DOHH2 (cell line): Measurements from ENCODE around the gene COX10.

Source experiments
- H3F3A ChIP-seq: fragments of 200-600 bp; sonication (generic), shearing (Covaris generic); 2 replicates; pipeline ENCODE4 v1.6.0; 2016; ENCODE audit warnings: antibody characterized with exemption, mild to moderate bottlenecking; ENCODE audit not compliant: control insufficient read depth, insufficient read depth
- H3K27ac ChIP-seq: fragments of 200-600 bp; sonication (generic); 2 replicates; pipeline ENCODE4 v1.5.1; 2014; ENCODE audit warnings: low read depth, mild to moderate bottlenecking, low read length, moderate library complexity
- H3K27me3 ChIP-seq: fragments of 200-600 bp; sonication (generic); 2 replicates; pipeline ENCODE4 v1.6.1; 2014; ENCODE audit warnings: mild to moderate bottlenecking, low read length, mixed read lengths; ENCODE audit not compliant: control insufficient read depth
- H3K36me3 ChIP-seq: fragments of 200-600 bp; sonication (generic); 2 replicates; pipeline ENCODE4 v1.6.1; 2014; ENCODE audit warnings: mild to moderate bottlenecking, low read length, moderate library complexity, mixed read lengths; ENCODE audit not compliant: control insufficient read depth
- H3K4me1 ChIP-seq: fragments of 200-600 bp; sonication (generic); 2 replicates; pipeline ENCODE4 v1.6.1; 2014; ENCODE audit warnings: mild to moderate bottlenecking, low read length, mixed read lengths; ENCODE audit not compliant: control insufficient read depth
- H3K4me2 ChIP-seq: fragments of 200-600 bp; sonication (generic); 2 replicates; pipeline ENCODE4 v1.6.0; 2014; ENCODE audit warnings: mild to moderate bottlenecking, low read length, moderate library complexity
- H3K4me3 ChIP-seq: fragments of 200-600 bp; sonication (generic); 2 replicates; pipeline ENCODE4 v1.5.1; 2014; ENCODE audit warnings: mild to moderate bottlenecking, low read length, mixed read lengths
- H3K79me2 ChIP-seq: fragments of 200-600 bp; sonication (generic); 2 replicates; pipeline ENCODE4 v1.6.1; 2014; ENCODE audit warnings: mild to moderate bottlenecking, low read length, mixed read lengths; ENCODE audit not compliant: control insufficient read depth
- H3K9me2 ChIP-seq: fragments of 200-600 bp; sonication (generic); replicated peaks from 2 replicates; pipeline ENCODE4 v1.6.1; 2014; ENCODE audit warnings: mild to moderate bottlenecking, low read length, mixed read lengths; ENCODE audit not compliant: control insufficient read depth
- H3K9me3 ChIP-seq: fragments of 200-600 bp; sonication (generic); 2 replicates; pipeline ENCODE4 v1.6.1; 2014; ENCODE audit warnings: antibody characterized with exemption, low read length, mixed read lengths; ENCODE audit not compliant: control insufficient read depth, insufficient read depth
- H4K20me1 ChIP-seq: fragments of 200-600 bp; sonication (generic); 2 replicates; pipeline ENCODE4 v1.6.0; 2014; ENCODE audit warnings: low read depth, mild to moderate bottlenecking, antibody characterized with exemption, low read length, moderate library complexity; ENCODE audit not compliant: control insufficient read depth, insufficient read depth
- CTCF ChIP-seq: fragments of 200-600 bp; sonication (generic); IDR thresholded peaks from one replicate; pipeline ENCODE4 v1.5.1; 2014; ENCODE audit warnings: antibody characterized with exemption, mild to moderate bottlenecking, low read depth, low read length; ENCODE audit not compliant: poor library complexity, severe bottlenecking
- EZH2phosphoT487 ChIP-seq: fragments of 200-600 bp; sonication (generic); IDR thresholded peaks from 2 replicates; pipeline ENCODE4 v1.6.1; 2017; ENCODE audit warnings: borderline replicate concordance, mild to moderate bottlenecking, antibody characterized with exemption, low read length, moderate library complexity, mixed read lengths

Gene COX10

GRCh38 chr17:14202388-14203166 lies 133.3 kb downstream of the COX10 start:
- no peak overlapping the region for H3K4me2 ChIP-seq
- H3K27ac ChIP-seq, result no peak overlapping the region
- no peaks in the 10 kb centered on the region for H3K4me1 ChIP-seq
- no peak overlapping the region for H3K4me3 ChIP-seq
- no peaks in the 10 kb centered on the region for H3K27me3 ChIP-seq
- peaks cover 7% of the 10 kb centered on the region; the same call in 1 of the 2 replicates for H3K36me3 ChIP-seq
- no peaks in the 10 kb centered on the region for H3K9me2 ChIP-seq
- no peak for TF ChIP-seq EZH2phosphoT487
- no peak for TF ChIP-seq CTCF
- H3K9me3 ChIP-seq, result no peaks in the 10 kb centered on the region
- no peaks in the 10 kb centered on the region for H3F3A ChIP-seq
- no peaks in the 10 kb centered on the region for H3K79me2 ChIP-seq
- peaks cover 8% of the 10 kb centered on the region; the same call in 1 of the 2 replicates for H4K20me1 ChIP-seq

DNA sequence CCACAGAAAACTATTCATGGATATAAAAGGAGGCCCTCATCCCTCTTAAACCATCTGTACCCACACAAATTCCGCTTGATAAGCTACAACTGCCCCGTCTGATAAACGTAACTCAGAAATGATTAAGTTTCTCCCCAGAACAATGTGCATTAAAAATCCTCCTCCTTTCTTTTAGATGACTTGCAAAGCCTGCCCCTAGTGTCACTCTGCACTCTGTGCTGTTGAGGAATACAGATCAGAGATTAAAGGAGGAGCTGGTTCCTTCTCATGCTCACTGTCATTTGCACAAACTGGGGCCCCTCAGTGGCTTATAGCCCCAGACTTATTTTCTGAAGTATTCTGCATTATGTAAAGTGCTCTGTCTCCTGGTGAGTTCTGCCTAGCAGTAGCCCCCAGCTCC lies 134.1 kb downstream of the COX10 start:
- Histone ChIP-seq H3K4me2 (no peak overlapping the region), H3K27me3 (no peaks in the 10 kb centered on the region), H3K36me3 (peaks cover 5% of the 10 kb centered on the region; the same call in 1 of the 2 replicates), H3K27ac (no peak overlapping the region), H3K9me3 (no peaks in the 10 kb centered on the region), H3K79me2 (no peaks in the 10 kb centered on the region), H3K4me1 (no peaks in the 10 kb centered on the region), H3F3A (no peaks in the 10 kb centered on the region), H3K9me2 (no peaks in the 10 kb centered on the region), H3K4me3 (no peak overlapping the region), H4K20me1 (peaks cover 8% of the 10 kb centered on the region; the same call in 1 of the 2 replicates)
- TF ChIP-seq EZH2phosphoT487 (no peak), CTCF (peak; percentile 14)

DNA sequence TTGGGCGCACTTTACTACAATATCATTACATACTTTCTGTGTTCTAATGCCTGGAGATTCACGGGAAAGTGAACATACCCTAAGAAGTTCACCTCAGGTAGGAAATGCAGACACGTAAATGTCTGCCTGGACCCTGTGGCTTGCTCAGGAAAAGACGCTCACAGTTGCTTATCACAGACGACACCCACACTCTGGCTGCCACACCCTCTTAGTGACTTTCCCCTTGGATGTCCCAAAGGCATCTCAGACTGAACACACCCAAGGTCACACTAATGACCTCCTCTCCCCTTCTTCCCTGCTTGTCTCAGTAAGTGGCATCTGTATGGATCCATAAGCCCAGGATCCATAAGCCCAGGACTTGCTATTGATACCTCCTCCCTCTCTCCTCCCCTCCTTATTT lies 134.8 kb downstream of the COX10 start:
- Histone ChIP-seq H3K9me2 (no peaks in the 10 kb centered on the region), H3K79me2 (no peaks in the 10 kb centered on the region), H3K27ac (no peak overlapping the region), H3K27me3 (no peaks in the 10 kb centered on the region), H3K4me2 (no peak overlapping the region), H3K9me3 (no peaks in the 10 kb centered on the region), H3K36me3 (peaks cover 4% of the 10 kb centered on the region; the same call in 1 of the 2 replicates), H3F3A (no peaks in the 10 kb centered on the region), H3K4me3 (no peak overlapping the region), H4K20me1 (peaks cover 7% of the 10 kb centered on the region; the same call in 1 of the 2 replicates), H3K4me1 (no peaks in the 10 kb centered on the region)
- no peak for TF ChIP-seq CTCF
